Left renal pelvis (tissue), 4 donors: Measurements from ENCODE around the gene DLAT. TPM values are rescaled to one million over a fixed set of nuclear protein-coding genes. Genes with fewer than 3 reads are reported as not detected.

Experiments
- DNase-seq, 4 donors: peaks; one replicate each; pipeline ENCODE4 v3.0.0-alpha.2; 2013; ENCODE audit warnings: low read depth in 4 of 4, low spot score in 3 of 4
- polyA plus RNA-seq, 4 donors: library from polyadenylated mRNA; unstranded; fragments of 120-200 nt; gene quantifications; one replicate each; pipeline ENCODE4 v1.2.1, GENCODE V29; 2013; ENCODE audit not compliant: insufficient read length in 4 of 4

DLAT gene
- polyA plus RNA-seq, 4 donors: 31.3 to 57.1 (median 49.1) TPM

- no peak for DNase-seq
These were observed 80.9 kb downstream of the DLAT start for GRCh38 chr11:112106070-112106469.

Other genes starting within 250 kb of the DLAT start
- 10 to 100 TPM; 40.8 to 48.2 (median 45.5) TPM for gene ALG9, start 153.8 kb upstream of the DLAT start, polyA plus RNA-seq
- 1 to 10 TPM; 4.0 to 6.2 (median 5.6) TPM for gene FDXACB1, start 146.2 kb upstream of the DLAT start, polyA plus RNA-seq
- gene CFAP68, start 145.9 kb upstream of the DLAT start, polyA plus RNA-seq: 10 to 100 TPM; 29.8 to 54.0 (median 44.5) TPM
- gene CRYAB, start 113.6 kb upstream of the DLAT start, polyA plus RNA-seq: 10 to 100 TPM; 45.1 to 63.6 (median 56.4) TPM
- gene HSPB2, start 112.7 kb upstream of the DLAT start, polyA plus RNA-seq: 1 to 10 TPM; 1.7 to 5.3 (median 2.6) TPM
- 10 to 100 TPM in 2 of 4 donors, 1 to 10 TPM in 1, under 1 TPM in 1; 0.85 to 12.1 (median 9.7) TPM for gene C11orf52, start 106.5 kb upstream of the DLAT start, polyA plus RNA-seq
- gene DIXDC1, start 88.1 kb upstream of the DLAT start, polyA plus RNA-seq: 10 to 100 TPM; 16.0 to 19.7 (median 19.0) TPM
- 10 to 100 TPM in 3 of 4 donors, 1 to 10 TPM in 1; 1.9 to 11.6 (median 10.4) TPM for gene PIH1D2, start 48.6 kb downstream of the DLAT start, polyA plus RNA-seq
- 10 to 100 TPM; 33.0 to 59.7 (median 50.3) TPM for gene NKAPD1, start 48.9 kb downstream of the DLAT start, polyA plus RNA-seq
- 10 to 100 TPM; 45.7 to 79.0 (median 72.2) TPM for gene TIMM8B, start 61.3 kb downstream of the DLAT start, polyA plus RNA-seq
- 100 to 1,000 TPM; 136 to 206 (median 186) TPM for gene SDHD, start 61.5 kb downstream of the DLAT start, polyA plus RNA-seq
- gene IL18, start 138.7 kb downstream of the DLAT start, polyA plus RNA-seq: 10 to 100 TPM in 2 of 4 donors, 1 to 10 TPM in 2; 1.6 to 14.3 (median 8.0) TPM
- under 1 TPM in 1 of 4 donors, not detected in 3; 0.37 TPM for gene TEX12, start 142.0 kb downstream of the DLAT start, polyA plus RNA-seq
- 1 to 10 TPM; 2.9 to 7.6 (median 4.8) TPM for gene BCO2, start 150.1 kb downstream of the DLAT start, polyA plus RNA-seq
- gene PTS, start 201.0 kb downstream of the DLAT start, polyA plus RNA-seq: 10 to 100 TPM; 35.0 to 59.4 (median 57.1) TPM
- not detected for gene PLET1, start 235.5 kb downstream of the DLAT start, polyA plus RNA-seq